Calu3 (cell line): ENCODE results near the gene RBMS2. TPM values are rescaled to one million over a fixed set of nuclear protein-coding genes. Genes with fewer than 3 reads are reported as not detected.
"Not testable (repeated sequence)": the region's sequence is repeated elsewhere in the genome, so short reads cannot be mapped to it uniquely, and the experiment has no call there.

Source experiments
- BruUV-seq: library from RNA; stranded (reverse); fragments of 400-500 nt; replicated peaks from 2 replicates; lab custom pipeline; 2021; lab: Mats Ljungman, UMichigan
- CTCF ChIA-PET: fragments of 300-600 bp; sonication (Branson Sonifier 250); formaldehyde crosslinking; loops from one replicate; lab custom pipeline; 2022; ENCODE audit warnings: antibody characterized with exemption; lab: Charles Lee
- DNase-seq: peaks from one replicate; pipeline ENCODE4 v3.0.0; 2022
- H3K27ac Mint-ChIP-seq: one replicate; pipeline ENCODE4 v1.8.0; 2022; ENCODE audit warnings: mixed read lengths; ENCODE audit not compliant: unreplicated experiment
- H3K27me3 Mint-ChIP-seq: one replicate; pipeline ENCODE4 v1.8.0; 2022; ENCODE audit warnings: mixed read lengths; ENCODE audit not compliant: unreplicated experiment
- H3K36me3 Mint-ChIP-seq: one replicate; pipeline ENCODE4 v1.8.0; 2022; ENCODE audit warnings: mild to moderate bottlenecking, moderate library complexity, mixed read lengths; ENCODE audit not compliant: insufficient read depth, unreplicated experiment
- H3K4me1 Mint-ChIP-seq: one replicate; pipeline ENCODE4 v1.8.0; 2022; ENCODE audit warnings: mild to moderate bottlenecking, low read depth, mixed read lengths; ENCODE audit not compliant: unreplicated experiment
- H3K4me3 Mint-ChIP-seq: one replicate; pipeline ENCODE4 v1.8.0; 2022; ENCODE audit warnings: mild to moderate bottlenecking, low read depth, moderate library complexity, mixed read lengths; ENCODE audit not compliant: unreplicated experiment
- H3K9me3 Mint-ChIP-seq: one replicate; pipeline ENCODE4 v1.8.0; 2022; ENCODE audit warnings: low read depth, mixed read lengths; ENCODE audit not compliant: unreplicated experiment
- intact Hi-C: fragments of 100-400 bp; cut with micrococcal nuclease; formaldehyde crosslinking; loops from one replicate; pipeline ENCODE4 v1.10.0; 2022; ENCODE audit not compliant: unreplicated experiment
- total RNA-seq: library from RNA; stranded (reverse); gene quantifications from 2 replicates; pipeline ENCODE4 v1.2.3, GENCODE V29; 2022
- TF ChIP-seq, protein P1 (sequence below): fragments of 200-600 bp; IDR thresholded peaks from one replicate; pipeline ENCODE4 v1.8.0; 2022; ENCODE audit warnings: antibody characterized with exemption; ENCODE audit not compliant: unreplicated experiment

RBMS2 gene
- total RNA-seq, 1 experiment from 2014 or later: 105 TPM

DNA sequence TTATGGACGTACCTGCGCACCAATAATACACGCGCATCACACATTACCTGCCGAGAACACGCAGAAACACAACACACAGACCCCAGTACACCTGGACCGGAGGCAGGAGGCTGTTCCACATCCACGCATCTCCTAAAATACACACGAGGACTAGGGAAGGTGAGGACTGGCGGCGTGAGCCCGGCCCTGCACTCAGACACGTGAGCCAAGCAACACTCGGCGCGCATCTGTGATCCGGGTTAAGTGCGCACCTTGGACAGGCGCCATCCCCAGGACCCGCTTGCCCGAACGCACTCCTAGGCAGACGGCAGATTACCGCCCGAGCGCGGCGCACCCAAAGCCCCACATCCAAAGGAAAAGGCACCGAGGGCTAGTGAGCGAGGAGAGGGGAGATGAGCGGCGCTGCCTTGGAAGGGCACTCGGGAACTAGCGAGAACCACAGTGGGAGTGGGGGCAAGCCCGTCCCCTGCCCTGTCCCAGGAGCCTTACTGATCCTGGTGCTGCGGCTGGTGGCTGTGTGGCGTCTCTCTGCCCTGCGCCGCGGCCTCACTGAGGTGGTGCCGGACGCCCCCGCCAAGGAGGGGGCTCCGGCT lies 34.1 kb upstream of the RBMS2 start:
- Mint-ChIP-seq H3K4me3 (peak overlapping the region; percentile 98), H3K27ac (peak overlapping the region; percentile 83), H3K36me3 (peaks cover 22% of the 10 kb centered on the region), H3K9me3 (peaks cover 3% of the 10 kb centered on the region), H3K4me1 (peaks cover 18% of the 10 kb centered on the region), H3K27me3 (peaks cover 45% of the 10 kb centered on the region)
- intact Hi-C loops: no loop called here
- no TSS peak for BruUV-seq
- peak; percentile 58 for DNase-seq
- TF ChIP-seq, protein P1, sequence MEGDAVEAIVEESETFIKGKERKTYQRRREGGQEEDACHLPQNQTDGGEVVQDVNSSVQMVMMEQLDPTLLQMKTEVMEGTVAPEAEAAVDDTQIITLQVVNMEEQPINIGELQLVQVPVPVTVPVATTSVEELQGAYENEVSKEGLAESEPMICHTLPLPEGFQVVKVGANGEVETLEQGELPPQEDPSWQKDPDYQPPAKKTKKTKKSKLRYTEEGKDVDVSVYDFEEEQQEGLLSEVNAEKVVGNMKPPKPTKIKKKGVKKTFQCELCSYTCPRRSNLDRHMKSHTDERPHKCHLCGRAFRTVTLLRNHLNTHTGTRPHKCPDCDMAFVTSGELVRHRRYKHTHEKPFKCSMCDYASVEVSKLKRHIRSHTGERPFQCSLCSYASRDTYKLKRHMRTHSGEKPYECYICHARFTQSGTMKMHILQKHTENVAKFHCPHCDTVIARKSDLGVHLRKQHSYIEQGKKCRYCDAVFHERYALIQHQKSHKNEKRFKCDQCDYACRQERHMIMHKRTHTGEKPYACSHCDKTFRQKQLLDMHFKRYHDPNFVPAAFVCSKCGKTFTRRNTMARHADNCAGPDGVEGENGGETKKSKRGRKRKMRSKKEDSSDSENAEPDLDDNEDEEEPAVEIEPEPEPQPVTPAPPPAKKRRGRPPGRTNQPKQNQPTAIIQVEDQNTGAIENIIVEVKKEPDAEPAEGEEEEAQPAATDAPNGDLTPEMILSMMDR: no peak
- CTCF ChIA-PET: interaction anchor here (0.7 to 1.3 kb wide), 5 partner anchors 9 to 263 kb away, joined by 3 to 4 read pairs (median 3); partner anchors contain the start of genes COQ10A and NABP2

DNA sequence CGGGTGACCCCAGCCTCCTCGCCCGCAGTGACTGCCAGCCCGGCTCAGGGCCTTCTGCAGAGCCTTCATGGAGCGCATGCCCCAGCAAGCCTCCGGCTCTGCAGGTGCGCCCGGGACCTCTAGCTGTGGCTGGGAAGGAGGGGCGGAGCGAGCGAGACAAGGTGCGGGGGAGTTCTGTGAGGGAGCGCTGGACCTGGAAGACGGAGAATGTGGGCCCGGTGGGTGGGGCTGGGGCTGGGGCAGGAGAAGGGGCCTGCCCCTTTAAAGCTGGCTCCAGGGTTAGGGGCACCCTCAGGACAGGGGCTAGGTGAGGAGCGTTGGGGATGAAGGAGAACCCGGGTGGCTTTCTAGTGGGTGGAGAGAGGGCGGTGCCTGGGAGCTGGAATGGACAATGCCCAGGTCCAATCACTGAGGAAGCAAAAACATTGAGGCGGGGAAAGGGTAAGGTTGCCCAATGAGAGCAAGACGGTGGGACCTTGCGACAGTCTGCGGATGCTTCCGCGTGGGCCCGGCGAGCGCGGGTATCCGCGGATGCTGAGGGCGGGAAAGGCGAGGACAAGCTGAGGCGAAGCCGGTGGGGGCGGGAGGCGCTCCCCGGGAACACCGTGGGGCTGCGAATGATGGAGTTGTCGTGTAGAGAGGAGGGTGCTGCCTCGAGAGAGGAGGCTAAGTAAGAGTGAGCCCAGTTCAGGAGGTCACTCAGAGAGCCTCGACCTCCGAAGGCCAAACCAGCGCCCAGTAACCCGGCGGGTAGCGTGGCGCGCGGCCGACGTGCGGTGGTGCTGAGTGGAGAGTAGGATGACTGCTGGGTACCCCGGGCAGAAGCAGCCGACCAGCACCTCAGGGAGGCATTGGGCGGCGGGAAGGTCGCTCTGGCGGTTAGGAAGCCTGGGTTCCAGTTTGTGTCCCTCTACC lies 33.3 kb upstream of the RBMS2 start, which contains the start of gene GLS2:
Gene GLS2 (minus strand): TSS at position 121 of the 915 bp plus-strand sequence. CDS start 43 bp downstream, at position 78.
- peak within 1 kb of the TSS; percentile 98 for H3K4me3 Mint-ChIP-seq
- TF ChIP-seq, protein P1: no peak
- peaks cover 18% of the 10 kb centered on the region for H3K4me1 Mint-ChIP-seq
- H3K9me3 Mint-ChIP-seq: peaks cover 3% of the 10 kb centered on the region
- H3K27ac Mint-ChIP-seq: peak within 1 kb of the TSS; percentile 83
- DNase-seq: peak; percentile 82
- H3K27me3 Mint-ChIP-seq: peaks cover 45% of the 10 kb centered on the region
- intact Hi-C loops: no loop called here
- no TSS peak for BruUV-seq
- CTCF ChIA-PET: interaction anchor here (0.6 to 1.3 kb wide), 6 partner anchors 8 to 264 kb away, joined by 3 to 6 read pairs (median 3); partner anchors contain the start of genes COQ10A and NABP2
- peaks cover 22% of the 10 kb centered on the region for H3K36me3 Mint-ChIP-seq

DNA sequence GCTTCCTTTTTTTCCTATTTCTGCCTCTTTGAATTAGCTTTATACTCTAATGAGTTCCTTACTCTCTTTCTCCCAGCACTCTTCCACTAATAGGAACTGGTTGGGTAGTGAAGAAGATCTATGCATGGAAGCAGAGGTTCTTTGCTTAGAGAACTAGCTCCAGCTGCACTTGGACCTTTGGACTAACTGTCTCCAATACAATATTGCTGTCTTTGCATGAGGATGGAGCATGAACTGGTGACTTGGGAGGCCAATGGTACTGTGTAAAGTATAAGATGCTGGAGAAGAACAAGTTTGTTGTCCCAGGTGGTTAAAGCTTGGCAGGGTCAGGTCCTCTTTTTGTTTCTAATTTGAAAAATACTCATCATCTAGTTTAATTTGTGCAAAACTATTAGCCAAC lies 31.3 kb upstream of the RBMS2 start:
- no TSS peak for BruUV-seq
- Mint-ChIP-seq H3K27me3 (peaks cover 45% of the 10 kb centered on the region), H3K4me3 (no peak overlapping the region), H3K36me3 (peaks cover 22% of the 10 kb centered on the region), H3K4me1 (peaks cover 18% of the 10 kb centered on the region), H3K27ac (no peak overlapping the region), H3K9me3 (peaks cover 3% of the 10 kb centered on the region)
- no peak for DNase-seq
- intact Hi-C loops: no loop called here
- CTCF ChIA-PET: interaction anchor here (0.6 kb wide), 1 partner anchor 161 kb away, joined by 6 read pairs; no protein-coding TSS in a partner anchor
- TF ChIP-seq, protein P1: no peak

DNA sequence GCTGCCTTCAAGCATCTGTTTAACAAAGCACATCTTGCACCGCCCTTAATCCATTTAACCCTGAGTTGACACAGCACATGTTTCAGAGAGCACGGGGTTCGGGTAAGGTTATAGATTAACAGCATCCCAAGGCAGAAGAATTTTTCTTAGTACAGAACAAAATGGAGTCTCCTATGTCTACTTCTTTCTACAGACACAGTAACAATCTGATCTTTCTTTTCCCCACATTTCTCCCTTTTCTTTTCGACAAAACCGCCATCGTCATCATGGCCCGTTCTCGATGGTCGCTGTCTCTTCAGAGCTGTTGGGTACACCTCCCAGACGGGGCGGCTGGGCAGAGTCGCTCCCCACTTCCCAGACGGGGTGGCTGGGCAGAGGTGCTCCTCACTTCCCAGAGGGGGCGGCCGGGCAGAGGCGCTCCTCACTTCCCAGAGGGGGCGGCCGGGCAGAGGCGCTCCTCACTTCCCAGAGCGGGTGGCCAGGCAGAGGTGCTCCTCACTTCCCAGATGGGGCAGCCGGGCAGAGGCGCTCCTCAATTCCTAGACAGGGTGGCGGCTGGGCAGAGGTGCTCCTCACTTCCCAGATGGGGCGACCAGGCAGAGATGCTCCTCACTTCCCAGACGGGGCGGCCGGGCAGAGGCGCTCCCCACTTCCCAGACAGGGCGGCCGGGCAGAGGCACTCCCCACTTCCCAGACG lies 28.1 kb upstream of the RBMS2 start:
- H3K4me1 Mint-ChIP-seq, H3K36me3 Mint-ChIP-seq, intact Hi-C loops, CTCF ChIA-PET, H3K4me3 Mint-ChIP-seq, BruUV-seq, DNase-seq, H3K27ac Mint-ChIP-seq, H3K9me3 Mint-ChIP-seq: not testable (repeated sequence)
- H3K27me3 Mint-ChIP-seq: peaks cover 45% of the 10 kb centered on the region

DNA sequence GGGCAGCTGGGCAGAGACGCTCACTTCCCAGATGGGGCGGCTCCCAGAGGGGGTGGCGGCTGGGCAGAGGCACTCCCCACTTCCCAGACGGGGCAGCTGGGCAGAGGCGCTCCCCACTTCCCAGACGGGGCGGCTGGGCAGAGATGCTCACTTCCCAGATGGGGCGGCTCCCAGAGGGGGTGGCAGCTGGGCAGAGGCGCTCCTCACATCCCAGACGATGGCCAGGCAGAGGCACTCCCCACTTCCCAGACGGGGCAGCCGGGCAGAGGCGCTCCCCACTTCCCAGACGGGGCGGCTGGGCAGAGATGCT lies 27.6 kb upstream of the RBMS2 start:
- BruUV-seq, H3K36me3 Mint-ChIP-seq, H3K27ac Mint-ChIP-seq, CTCF ChIA-PET, H3K9me3 Mint-ChIP-seq, H3K4me1 Mint-ChIP-seq, DNase-seq, intact Hi-C loops, H3K4me3 Mint-ChIP-seq: not testable (repeated sequence)
- H3K27me3 Mint-ChIP-seq: peaks cover 46% of the 10 kb centered on the region

DNA sequence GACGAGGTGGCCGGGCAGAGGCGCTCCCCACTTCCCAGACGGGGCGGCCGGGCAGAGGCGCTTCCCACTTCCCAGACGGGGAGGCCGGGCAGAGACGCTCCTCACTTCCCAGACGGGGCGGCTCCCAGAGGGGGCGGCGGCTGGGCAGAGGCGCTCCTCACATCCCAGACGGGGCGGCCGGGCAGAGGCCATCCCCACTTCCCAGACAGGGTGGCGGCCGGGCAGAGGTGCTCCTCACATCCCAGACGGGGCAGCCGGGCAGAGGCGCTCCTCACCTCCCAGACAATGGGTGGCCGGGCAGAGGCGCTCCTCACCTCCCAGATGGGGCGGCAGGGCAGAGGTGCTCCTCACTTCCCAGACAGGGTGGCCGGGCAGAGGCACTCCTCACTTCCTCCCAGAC lies 27.1 kb upstream of the RBMS2 start:
- DNase-seq, H3K27ac Mint-ChIP-seq, intact Hi-C loops, H3K36me3 Mint-ChIP-seq, H3K4me1 Mint-ChIP-seq, BruUV-seq, H3K4me3 Mint-ChIP-seq, CTCF ChIA-PET, H3K9me3 Mint-ChIP-seq: not testable (repeated sequence)
- H3K27me3 Mint-ChIP-seq: peaks cover 51% of the 10 kb centered on the region
